GM18508 (cell line): ENCODE measurements around the gene C21orf58.
"Not testable (repeated sequence)": the region's sequence is repeated elsewhere in the genome, so short reads cannot be mapped to it uniquely, and the experiment has no call there.

Source experiments
- ATAC-seq: cut with Tn5 transposase; IDR thresholded peaks from one replicate; pipeline ENCODE4 v1.9.1; 2021; ENCODE audit warnings: moderate number of reproducible peaks; ENCODE audit not compliant: insufficient read depth, unreplicated experiment

C21orf58 gene

GRCh38 chr21:46326110-46326703 is 2.5 kb upstream of the C21orf58 start:
- no peak for ATAC-seq

GRCh38 chr21:46325073-46325912 is 1.6 kb upstream of the C21orf58 start:
- no peak for ATAC-seq

GRCh38 chr21:46324390-46325072 is 861 bp upstream of the C21orf58 start:
- no peak for ATAC-seq

- no peak for ATAC-seq
Measured at GRCh38 chr21:46323227-46323709, 402 bp downstream of the C21orf58 start.

GRCh38 chr21:46322351-46323226 is 1.1 kb downstream of the C21orf58 start:
- ATAC-seq = no peak

- no peak for ATAC-seq
Measured at GRCh38 chr21:46320331-46320801, 3.3 kb downstream of the C21orf58 start.

GRCh38 chr21:46319186-46319585 is 4.5 kb downstream of the C21orf58 start:
- no peak for ATAC-seq

- ATAC-seq = no peak
Measured at GRCh38 chr21:46318464-46318845, 5.2 kb downstream of the C21orf58 start.

- no peak for ATAC-seq
Measured at GRCh38 chr21:46317710-46318463, 5.8 kb downstream of the C21orf58 start.

GRCh38 chr21:46316708-46317324 is 6.9 kb downstream of the C21orf58 start:
- no peak for ATAC-seq

GRCh38 chr21:46314441-46315020 is 9.1 kb downstream of the C21orf58 start:
- no peak for ATAC-seq

GRCh38 chr21:46312949-46313348 is 10.7 kb downstream of the C21orf58 start:
- ATAC-seq = no peak

GRCh38 chr21:46311568-46311967 is 12.1 kb downstream of the C21orf58 start:
- no peak for ATAC-seq

- ATAC-seq = not testable (repeated sequence)
Measured at GRCh38 chr21:46310260-46310659, 13.4 kb downstream of the C21orf58 start.

GRCh38 chr21:46308431-46308830 is 15.2 kb downstream of the C21orf58 start:
- ATAC-seq = no peak

- no peak for ATAC-seq
Measured at GRCh38 chr21:46307625-46308024, 16.0 kb downstream of the C21orf58 start.

- no peak for ATAC-seq
Measured at GRCh38 chr21:46304955-46305354, 18.7 kb downstream of the C21orf58 start.

GRCh38 chr21:46304437-46304836 is 19.2 kb downstream of the C21orf58 start:
- ATAC-seq = no peak

- ATAC-seq = no peak
Measured at GRCh38 chr21:46301759-46302158, 21.9 kb downstream of the C21orf58 start.
